ENCODE results near the gene HK1.
"Not testable (repeated sequence)": the region's sequence is repeated elsewhere in the genome, so short reads cannot be mapped to it uniquely, and the experiment has no call there.

The HK1 gene

GRCh38 chr10:69450395-69450794, 172.1 kb downstream of the HK1 start:
- not testable (repeated sequence) for DNase-seq (ENCODE audit: low read depth, low spot score)

- DNase-seq (ENCODE audit: low read depth, low spot score): peak; percentile 77
Observed at GRCh38 chr10:69451209-69451783, 173.0 kb downstream of the HK1 start, which contains the start of gene TSPAN15. TSS of gene TSPAN15 (plus strand) at chr10:69451465. CDS start at chr10:69451595, 130 bp downstream.

All from iPS DF 19.7 (cell line).